BE2C (cell line): ENCODE measurements around the gene CNGA4.

Experiments
- DNase-seq: peaks from one replicate; pipeline ENCODE4 v3.0.0-alpha.2; 2020
- H3K27me3 ChIP-seq: fragments of 250-450 bp; sonication (Bioruptor Pico); 2 replicates; pipeline ENCODE4 v1.5.1; 2020; ENCODE audit warnings: mild to moderate bottlenecking
- H3K36me3 ChIP-seq: fragments of 250-450 bp; sonication (Bioruptor Pico); 2 replicates; pipeline ENCODE4 v1.5.1; 2020; ENCODE audit warnings: mild to moderate bottlenecking
- H3K4me1 ChIP-seq: fragments of 250-450 bp; sonication (Bioruptor Pico); 2 replicates; pipeline ENCODE4 v1.5.1; 2020
- H3K4me3 ChIP-seq: 2 replicates; pipeline ENCODE4 v1.5.1; 2011; ENCODE audit warnings: low read depth, low read length
- H3K9me3 ChIP-seq: fragments of 250-450 bp; sonication (Bioruptor Pico); 2 replicates; pipeline ENCODE4 v1.5.1; 2020
- TF ChIP-seq, protein P1 (sequence below): IDR thresholded peaks from 2 replicates; pipeline ENCODE4 v1.5.1; 2012; ENCODE audit warnings: mild to moderate bottlenecking, low read depth, low read length

CNGA4 gene

DNA sequence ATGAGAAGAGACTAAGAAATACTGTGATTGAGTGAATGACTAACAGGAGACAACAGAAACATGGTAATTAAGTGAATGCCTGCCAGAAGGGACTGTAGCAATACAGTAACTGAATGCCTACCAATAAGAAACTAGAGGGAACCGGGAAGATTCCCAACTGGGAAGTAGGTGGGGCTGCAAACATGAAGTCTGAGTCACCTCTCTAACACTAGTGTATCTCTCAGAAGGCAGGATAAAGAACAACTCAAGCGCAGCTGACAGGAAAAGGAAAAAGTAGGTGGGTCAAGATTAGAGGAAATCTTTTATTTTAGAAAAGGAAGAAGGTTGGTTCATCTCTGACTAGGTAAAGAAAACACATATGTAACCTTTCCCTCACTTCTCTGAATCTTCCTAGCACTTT, 19.5 kb upstream of the CNGA4 start:
- H3K9me3 ChIP-seq: no peaks in the 10 kb centered on the region
- no peaks in the 10 kb centered on the region for H3K4me1 ChIP-seq
- DNase-seq: no peak
- H3K4me3 ChIP-seq: no peak overlapping the region
- TF ChIP-seq, protein P1, sequence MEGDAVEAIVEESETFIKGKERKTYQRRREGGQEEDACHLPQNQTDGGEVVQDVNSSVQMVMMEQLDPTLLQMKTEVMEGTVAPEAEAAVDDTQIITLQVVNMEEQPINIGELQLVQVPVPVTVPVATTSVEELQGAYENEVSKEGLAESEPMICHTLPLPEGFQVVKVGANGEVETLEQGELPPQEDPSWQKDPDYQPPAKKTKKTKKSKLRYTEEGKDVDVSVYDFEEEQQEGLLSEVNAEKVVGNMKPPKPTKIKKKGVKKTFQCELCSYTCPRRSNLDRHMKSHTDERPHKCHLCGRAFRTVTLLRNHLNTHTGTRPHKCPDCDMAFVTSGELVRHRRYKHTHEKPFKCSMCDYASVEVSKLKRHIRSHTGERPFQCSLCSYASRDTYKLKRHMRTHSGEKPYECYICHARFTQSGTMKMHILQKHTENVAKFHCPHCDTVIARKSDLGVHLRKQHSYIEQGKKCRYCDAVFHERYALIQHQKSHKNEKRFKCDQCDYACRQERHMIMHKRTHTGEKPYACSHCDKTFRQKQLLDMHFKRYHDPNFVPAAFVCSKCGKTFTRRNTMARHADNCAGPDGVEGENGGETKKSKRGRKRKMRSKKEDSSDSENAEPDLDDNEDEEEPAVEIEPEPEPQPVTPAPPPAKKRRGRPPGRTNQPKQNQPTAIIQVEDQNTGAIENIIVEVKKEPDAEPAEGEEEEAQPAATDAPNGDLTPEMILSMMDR: no peak
- no peaks in the 10 kb centered on the region for H3K27me3 ChIP-seq
- no peaks in the 10 kb centered on the region for H3K36me3 ChIP-seq

DNA sequence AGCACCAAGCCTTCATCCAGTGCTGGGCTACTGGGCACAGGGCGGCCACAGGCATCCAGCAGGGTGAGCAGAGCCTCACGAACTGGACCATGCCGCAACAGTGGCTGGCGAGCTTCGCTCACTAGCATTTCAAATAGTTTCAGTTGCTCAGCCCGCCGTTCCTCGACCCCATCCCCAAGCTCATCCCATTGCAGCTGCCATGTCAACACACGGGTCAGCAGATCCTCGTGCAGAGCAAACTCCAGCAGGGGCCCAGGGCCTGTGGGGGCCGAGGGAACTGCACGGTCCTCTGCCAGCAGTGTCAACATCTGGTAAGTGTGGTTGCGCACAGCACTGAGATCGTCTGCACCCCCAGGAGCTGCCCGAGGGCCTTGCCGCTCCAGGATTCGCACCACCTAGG, 15.0 kb upstream of the CNGA4 start:
- H3K27me3 ChIP-seq: no peaks in the 10 kb centered on the region
- TF ChIP-seq, protein P1: no peak
- H3K9me3 ChIP-seq: no peaks in the 10 kb centered on the region
- no peaks in the 10 kb centered on the region for H3K4me1 ChIP-seq
- no peak for DNase-seq
- no peaks in the 10 kb centered on the region for H3K36me3 ChIP-seq
- no peak overlapping the region for H3K4me3 ChIP-seq

DNA sequence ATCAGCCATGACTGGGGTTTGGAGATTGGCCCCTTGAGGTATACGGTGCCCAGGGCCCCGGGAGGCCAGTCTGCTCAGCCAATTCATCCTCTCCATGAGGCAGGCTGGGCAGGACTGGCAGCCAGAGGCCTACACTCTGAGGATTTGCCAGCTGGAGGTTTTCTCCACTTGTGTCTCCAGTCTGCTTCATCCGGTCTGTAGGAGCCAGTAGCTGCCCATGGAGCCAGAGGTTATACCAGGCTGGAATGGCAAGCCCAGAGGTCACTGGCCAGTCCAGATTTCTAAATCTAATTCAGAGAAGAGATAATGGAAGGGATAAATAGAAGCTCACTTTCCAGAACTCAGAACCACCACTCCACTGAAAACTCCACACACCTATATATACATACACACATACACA, 14.5 kb upstream of the CNGA4 start:
- TF ChIP-seq, protein P1: no peak
- H3K4me3 ChIP-seq: no peak overlapping the region
- DNase-seq: no peak
- no peaks in the 10 kb centered on the region for H3K9me3 ChIP-seq
- H3K4me1 ChIP-seq: no peaks in the 10 kb centered on the region
- H3K27me3 ChIP-seq: no peaks in the 10 kb centered on the region
- no peaks in the 10 kb centered on the region for H3K36me3 ChIP-seq

DNA sequence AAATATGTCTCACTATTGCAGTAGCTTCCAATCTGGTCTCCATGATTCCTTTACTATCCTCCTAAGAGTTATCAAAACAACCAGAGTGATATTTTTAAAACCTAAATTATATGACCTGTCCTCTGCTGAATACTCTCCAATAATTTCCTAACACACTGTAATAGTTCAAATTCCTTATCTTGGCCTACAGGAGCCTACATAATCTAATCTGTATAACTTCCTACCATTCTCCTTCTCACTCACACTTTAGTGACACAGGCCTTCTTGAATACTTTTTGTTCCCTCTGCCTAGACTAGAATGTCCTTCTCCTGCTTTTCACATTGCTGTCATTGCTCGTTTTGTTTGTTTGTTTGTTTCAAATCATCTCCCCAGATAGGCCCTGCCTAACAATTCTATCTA, 13.9 kb upstream of the CNGA4 start:
- Histone ChIP-seq H3K4me1 (no peaks in the 10 kb centered on the region), H3K9me3 (no peaks in the 10 kb centered on the region), H3K4me3 (no peak overlapping the region), H3K36me3 (no peaks in the 10 kb centered on the region), H3K27me3 (no peaks in the 10 kb centered on the region)
- DNase-seq: no peak
- TF ChIP-seq, protein P1: no peak

DNA sequence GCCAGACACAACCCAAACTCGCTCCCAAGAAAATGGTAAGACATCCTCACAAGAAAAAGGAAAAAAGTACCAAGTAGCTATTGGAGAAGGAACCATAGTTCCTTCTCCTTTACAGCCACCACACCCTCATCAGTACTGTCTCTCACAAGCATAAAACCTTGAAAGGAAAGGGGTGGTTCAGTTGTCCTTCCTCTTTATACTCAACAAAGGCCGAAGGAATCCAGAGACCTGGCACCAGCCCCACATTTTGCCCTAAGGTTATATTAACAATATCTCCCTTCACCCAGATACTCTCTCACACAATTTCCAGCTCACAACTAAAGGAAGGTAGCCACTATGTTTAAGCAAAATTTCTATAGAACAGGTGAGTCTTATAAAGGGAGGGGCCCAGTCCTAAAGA, 13.0 kb upstream of the CNGA4 start:
- Histone ChIP-seq H3K36me3 (no peaks in the 10 kb centered on the region), H3K9me3 (no peaks in the 10 kb centered on the region), H3K27me3 (no peaks in the 10 kb centered on the region), H3K4me1 (no peaks in the 10 kb centered on the region), H3K4me3 (no peak overlapping the region)
- TF ChIP-seq, protein P1: no peak
- no peak for DNase-seq

DNA sequence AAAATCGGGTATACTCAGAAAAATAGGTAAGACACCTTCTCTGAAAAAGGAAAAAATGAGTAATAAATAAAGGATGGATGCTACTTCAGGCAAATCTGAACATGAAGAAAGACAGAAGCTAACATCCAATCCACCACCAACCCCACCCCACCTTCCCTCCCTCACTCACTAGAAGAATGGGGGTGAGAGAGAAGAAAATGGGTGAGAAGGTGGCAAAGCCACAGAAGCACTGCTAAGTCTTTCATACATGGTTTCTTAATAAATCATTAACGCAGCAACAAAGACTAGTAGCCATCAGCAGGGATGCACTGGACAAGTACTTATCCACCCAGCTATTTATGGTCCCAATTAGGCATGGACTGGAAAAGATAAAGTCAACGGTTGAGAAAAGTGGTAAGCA, 10.4 kb upstream of the CNGA4 start:
- DNase-seq: no peak
- Histone ChIP-seq H3K36me3 (no peaks in the 10 kb centered on the region), H3K27me3 (no peaks in the 10 kb centered on the region), H3K9me3 (no peaks in the 10 kb centered on the region), H3K4me3 (no peak overlapping the region), H3K4me1 (no peaks in the 10 kb centered on the region)
- TF ChIP-seq, protein P1: no peak
